Endothelial cell of umbilical vein (primary cell): ENCODE results near the gene FOXO1. TPM values are rescaled to one million over a fixed set of nuclear protein-coding genes. Genes with fewer than 3 reads are reported as not detected.
A peak's percentile ranks its signal among the peaks of the same experiment; 100 is the strongest.

Source experiments
- BruUV-seq: library from RNA; stranded (reverse); fragments of 400-500 nt; replicated peaks from 2 replicates; lab custom pipeline; 2021; lab: Mats Ljungman, UMichigan
- CTCF ChIA-PET: fragments of 300-600, 350-600 bp; sonication (Branson Sonifier 250); formaldehyde crosslinking; loops from one replicate; lab custom pipeline; 2021; ENCODE audit warnings: antibody characterized with exemption, inconsistent platforms; lab: Charles Lee
- POLR2A ChIA-PET: fragments of 300-600, 350-600 bp; sonication (Branson Sonifier 250); formaldehyde crosslinking; loops from one replicate; lab custom pipeline; 2021; ENCODE audit warnings: antibody characterized with exemption, inconsistent platforms; lab: Charles Lee
- DNase-seq: peaks from one replicate; pipeline ENCODE4 v3.0.0-alpha.2; 2011; ENCODE audit warnings: low read depth, low spot score
- FAIRE-seq: peaks from 2 replicates; lab custom pipeline; 2011; peaks lifted over from hg19 to GRCh38; lab: Jason Lieb, UNC
- H2AFZ ChIP-seq: 2 replicates; pipeline ENCODE4 v1.6.0; 2012; ENCODE audit warnings: low read depth, low read length, control low read depth, inconsistent platforms
- H3K27ac ChIP-seq: 2 replicates; pipeline ENCODE4 v1.5.1; 2011; ENCODE audit warnings: low read depth, mild to moderate bottlenecking, control low read depth, low read length, moderate library complexity; ENCODE audit not compliant: insufficient read depth
- H3K27me3 ChIP-seq, 2 experiments: 2 replicates each; pipeline versions ENCODE4 v1.6.0 to v1.6.1; 2011; ENCODE audit warnings: low read length in 2 of 2, mixed read lengths in 1 of 2; ENCODE audit not compliant: control insufficient read depth in 2 of 2, insufficient read depth in 2 of 2
- H3K36me3 ChIP-seq, 2 experiments: 2 replicates in 1 of 2; 3 replicates in 1 of 2; pipeline ENCODE4 v1.5.1; 2011; ENCODE audit warnings: low read length in 2 of 2, mild to moderate bottlenecking in 1 of 2, moderate library complexity in 1 of 2; ENCODE audit not compliant: control insufficient read depth in 2 of 2, insufficient read depth in 2 of 2; ENCODE audit errors: extremely low read depth in 1 of 2
- H3K4me1 ChIP-seq: 3 replicates; pipeline ENCODE4 v1.5.1; 2011; ENCODE audit warnings: mild to moderate bottlenecking, low read length; ENCODE audit not compliant: control insufficient read depth, insufficient read depth; ENCODE audit errors: extremely low read depth
- H3K4me2 ChIP-seq: 2 replicates; pipeline ENCODE4 v1.6.1; 2011; ENCODE audit warnings: low read length, control low read depth, mixed read lengths; ENCODE audit not compliant: insufficient read depth
- H3K4me3 ChIP-seq, 3 experiments: fragments of 200-600 bp in 1 of 3; sonication (generic), shearing (Covaris generic) in 1 of 3; replicated peaks in 1 of 3; 2 replicates each; pipeline ENCODE4 v1.5.1; 2011 to 2016; ENCODE audit warnings: control low read depth in 3 of 3, low read length in 3 of 3, mild to moderate bottlenecking in 2 of 3, inconsistent platforms in 1 of 3, low read depth in 1 of 3, moderate library complexity in 1 of 3; ENCODE audit not compliant: insufficient read depth in 1 of 3
- H3K79me2 ChIP-seq: 2 replicates; pipeline ENCODE4 v1.6.0; 2012; ENCODE audit warnings: low read length, inconsistent platforms; ENCODE audit not compliant: control insufficient read depth, insufficient read depth
- H3K9ac ChIP-seq: replicated peaks from 2 replicates; pipeline ENCODE3; 2011; ENCODE audit warnings: low read length, control low read depth; ENCODE audit not compliant: insufficient read depth; ENCODE audit errors: extremely low read depth
- H3K9me1 ChIP-seq: replicated peaks from 3 replicates; pipeline ENCODE4 v1.6.0; 2011; ENCODE audit warnings: mild to moderate bottlenecking, low read length; ENCODE audit not compliant: control insufficient read depth, insufficient read depth; ENCODE audit errors: extremely low read depth
- H3K9me3 ChIP-seq: replicated peaks from 2 replicates; pipeline ENCODE4 v1.5.1; 2012; ENCODE audit warnings: low read length, inconsistent platforms; ENCODE audit not compliant: control insufficient read depth, insufficient read depth
- H4K20me1 ChIP-seq: replicated peaks from 2 replicates; pipeline ENCODE3; 2011; ENCODE audit warnings: mild to moderate bottlenecking, low read length; ENCODE audit not compliant: control insufficient read depth, insufficient read depth; ENCODE audit errors: extremely low read depth
- FOS ChIP-seq: IDR thresholded peaks from 2 replicates; pipeline ENCODE4 v1.6.1; 2011; ENCODE audit warnings: mild to moderate bottlenecking, low read length, moderate library complexity, borderline replicate concordance; ENCODE audit not compliant: insufficient read depth
- GATA2 ChIP-seq: IDR thresholded peaks from 2 replicates; pipeline ENCODE4 v1.7.0; 2011; ENCODE audit warnings: low read depth, mild to moderate bottlenecking, moderate library complexity, mixed read lengths, low read length; ENCODE audit not compliant: insufficient read length, insufficient read depth
- MAX ChIP-seq: IDR thresholded peaks from 2 replicates; pipeline ENCODE4 v1.6.1; 2011; ENCODE audit not compliant: insufficient read depth, insufficient read length
- MYC ChIP-seq: IDR thresholded peaks from one replicate; pipeline ENCODE4 v1.6.1; 2011; ENCODE audit warnings: mild to moderate bottlenecking, low read depth, low read length
- POLR2A ChIP-seq: IDR thresholded peaks from 2 replicates; pipeline ENCODE4 v1.6.1; 2012; ENCODE audit warnings: low read depth, mild to moderate bottlenecking, control low read depth, low read length
- POLR2AphosphoS5 ChIP-seq: IDR thresholded peaks from 2 replicates; pipeline ENCODE4 v1.6.1; 2012; ENCODE audit warnings: low read depth, mild to moderate bottlenecking, control low read depth, low read length, moderate library complexity; ENCODE audit not compliant: insufficient read depth
- dilution Hi-C: fragments of 300-500 bp; cut with MboI; formaldehyde crosslinking; loops from one replicate; pipeline ENCODE4 v1.15.0; 2019; ENCODE audit warnings: low sequenced_read_pairs; ENCODE audit not compliant: extremely low pct_ligation_motif_present
- intact Hi-C: fragments of 100-400 bp; cut with micrococcal nuclease; formaldehyde crosslinking; loops from one replicate; pipeline ENCODE4 v1.10.0; 2022
- polyA plus RNA-seq, 4 experiments: library from polyadenylated mRNA; depleted of rRNA in 3 of 4; stranded (reverse) in 3 of 4; unstranded in 1 of 4; fragments of >200 nt; gene quantifications; 2 replicates each; pipeline versions ENCODE4 v1.2.1 to v1.2.3, GENCODE V29; 2011 to 2012; ENCODE audit warnings: missing spikeins in 1 of 4
- total RNA-seq: library from RNA; stranded (reverse); gene quantifications from 2 replicates; pipeline ENCODE4 v1.2.3, GENCODE V29; 2021

The FOXO1 gene
- total and polyA plus RNA-seq, 2 donors (not counting 3 experiments of a cell fraction or from before 2014, with no cell fraction given): 44.7 to 48.5 TPM

GRCh38 chr13:40590112-40590862 lies 76.2 kb downstream of the FOXO1 start:
- Histone ChIP-seq H2AFZ (no peak overlapping the region), H3K4me3 (no peak overlapping the region), H3K27me3 (no peaks in the 10 kb centered on the region), H3K4me1 (peaks cover 61% of the 10 kb centered on the region), H3K79me2 (peaks cover 84% of the 10 kb centered on the region), H3K4me2 (peak overlapping the region; percentile 66), H4K20me1 (peaks cover 3% of the 10 kb centered on the region), H3K9me3 (no peaks in the 10 kb centered on the region), H3K36me3 (no peaks in the 10 kb centered on the region), H3K9ac (peak overlapping the region; percentile 30), H3K9me1 (no peaks in the 10 kb centered on the region), H3K27ac (peak overlapping the region; percentile 87)
- BruUV-seq: TSS peak; percentile 10
- POLR2A ChIA-PET: interaction anchor here (1.1 kb wide), 1 partner anchor 26 kb away, joined by 5 read pairs; no protein-coding TSS in a partner anchor
- intact Hi-C loops (no loop called here), dilution Hi-C loops (no loop called here)
- no peak for DNase-seq
- TF ChIP-seq POLR2A (no peak), FOS (no peak), GATA2 (peak; percentile 44), MYC (no peak), MAX (no peak), POLR2AphosphoS5 (no peak)
- no peak for FAIRE-seq
- CTCF ChIA-PET: interaction anchor here (0.6 to 1.3 kb wide), 8 partner anchors 13 to 140 kb away, joined by 3 to 5 read pairs (median 4); no protein-coding TSS in a partner anchor
